Coronary artery (tissue), 2 donors: ENCODE data around the gene CD2.

Experiments used
- DNase-seq: peaks from one replicate; pipeline ENCODE4 v3.0.0-alpha.2; 2017; ENCODE audit warnings: low spot score
- H3K27ac ChIP-seq, 2 donors: fragments of 200-600 bp; sonication (generic); one replicate each; pipeline ENCODE4 v1.5.1; 2016 to 2019
- H3K4me3 ChIP-seq: fragments of 200-600 bp; sonication (generic); 2 replicates; pipeline ENCODE4 v1.5.1; 2016; ENCODE audit warnings: mild to moderate bottlenecking, moderate library complexity
- TF ChIP-seq, protein P1 (sequence below): fragments of 200-600 bp; sonication (generic); IDR thresholded peaks from one replicate; pipeline ENCODE4 v1.5.1; 2019; ENCODE audit warnings: antibody characterized with exemption

The CD2 gene

DNA sequence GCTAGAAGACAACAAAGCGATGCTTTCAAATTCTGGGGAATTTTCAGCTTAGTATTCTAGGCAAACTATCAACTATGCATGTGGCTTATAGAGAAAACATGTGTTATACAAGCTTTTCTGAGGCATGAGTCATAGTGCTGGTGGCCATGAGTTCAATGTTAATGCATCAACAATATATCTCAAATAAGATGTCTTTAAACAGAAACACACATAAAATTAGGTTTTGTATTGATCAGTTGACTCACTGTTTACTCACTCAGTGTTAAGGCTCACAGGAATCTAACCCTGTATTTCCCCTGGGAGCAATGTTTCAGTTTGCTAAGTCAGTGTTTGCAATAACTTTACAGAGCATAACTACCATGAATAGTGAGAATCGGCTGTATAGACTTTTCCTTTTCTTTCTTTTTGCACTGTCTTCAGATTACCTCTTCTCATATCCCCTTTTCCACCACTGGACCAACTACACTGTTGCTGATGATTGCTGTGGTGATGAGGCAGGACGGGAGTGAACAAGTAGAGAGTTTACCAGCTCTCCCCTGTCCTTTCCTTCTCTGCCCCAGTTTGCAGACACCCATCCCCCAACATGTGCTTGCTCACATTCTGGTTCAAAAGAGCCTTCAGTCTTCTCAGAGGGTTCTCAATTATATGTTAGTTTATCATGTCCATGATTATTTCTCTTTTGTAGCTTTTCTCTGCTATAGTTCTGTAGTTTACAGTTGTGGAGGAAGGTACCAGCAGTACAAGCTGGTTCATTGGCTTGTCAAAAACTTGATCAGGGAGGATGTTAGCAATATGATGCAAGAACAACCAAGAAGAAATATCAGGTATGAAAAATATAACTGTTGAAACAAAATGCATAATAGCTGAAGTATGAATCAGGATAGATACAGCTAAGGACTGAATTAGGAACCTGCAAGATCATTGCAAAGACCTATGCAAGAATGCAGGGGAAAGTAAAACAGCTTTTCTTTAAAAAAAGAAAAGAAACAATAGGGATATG lies 23.9 kb downstream of the CD2 start:
- DNase-seq, result no peak
- H3K27ac ChIP-seq, result no peak overlapping the region
- no peak overlapping the region for H3K4me3 ChIP-seq
- TF ChIP-seq, protein P1, sequence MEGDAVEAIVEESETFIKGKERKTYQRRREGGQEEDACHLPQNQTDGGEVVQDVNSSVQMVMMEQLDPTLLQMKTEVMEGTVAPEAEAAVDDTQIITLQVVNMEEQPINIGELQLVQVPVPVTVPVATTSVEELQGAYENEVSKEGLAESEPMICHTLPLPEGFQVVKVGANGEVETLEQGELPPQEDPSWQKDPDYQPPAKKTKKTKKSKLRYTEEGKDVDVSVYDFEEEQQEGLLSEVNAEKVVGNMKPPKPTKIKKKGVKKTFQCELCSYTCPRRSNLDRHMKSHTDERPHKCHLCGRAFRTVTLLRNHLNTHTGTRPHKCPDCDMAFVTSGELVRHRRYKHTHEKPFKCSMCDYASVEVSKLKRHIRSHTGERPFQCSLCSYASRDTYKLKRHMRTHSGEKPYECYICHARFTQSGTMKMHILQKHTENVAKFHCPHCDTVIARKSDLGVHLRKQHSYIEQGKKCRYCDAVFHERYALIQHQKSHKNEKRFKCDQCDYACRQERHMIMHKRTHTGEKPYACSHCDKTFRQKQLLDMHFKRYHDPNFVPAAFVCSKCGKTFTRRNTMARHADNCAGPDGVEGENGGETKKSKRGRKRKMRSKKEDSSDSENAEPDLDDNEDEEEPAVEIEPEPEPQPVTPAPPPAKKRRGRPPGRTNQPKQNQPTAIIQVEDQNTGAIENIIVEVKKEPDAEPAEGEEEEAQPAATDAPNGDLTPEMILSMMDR, result no peak

DNA sequence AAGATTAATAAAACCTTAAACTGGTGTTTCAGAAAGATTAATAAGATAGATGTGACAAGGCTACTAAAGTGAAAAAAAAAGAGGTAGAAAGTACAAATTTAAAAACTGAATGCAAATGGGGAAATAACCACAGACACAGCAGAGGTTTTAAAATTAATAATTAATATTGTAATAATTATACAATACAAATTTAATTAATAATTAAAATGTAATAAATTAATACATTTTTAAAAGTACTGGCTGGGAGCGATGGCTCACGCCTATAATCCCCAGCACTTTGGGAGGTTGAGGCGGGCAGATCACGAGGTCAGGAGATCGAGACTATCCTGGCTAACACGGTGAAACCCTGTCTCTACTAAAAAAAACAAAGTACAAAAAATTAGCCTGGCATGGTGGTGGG lies 26.8 kb downstream of the CD2 start:
- Histone ChIP-seq H3K27ac (no peak overlapping the region), H3K4me3 (no peak overlapping the region)
- TF ChIP-seq, protein P1, result no peak
- DNase-seq, result no peak

DNA sequence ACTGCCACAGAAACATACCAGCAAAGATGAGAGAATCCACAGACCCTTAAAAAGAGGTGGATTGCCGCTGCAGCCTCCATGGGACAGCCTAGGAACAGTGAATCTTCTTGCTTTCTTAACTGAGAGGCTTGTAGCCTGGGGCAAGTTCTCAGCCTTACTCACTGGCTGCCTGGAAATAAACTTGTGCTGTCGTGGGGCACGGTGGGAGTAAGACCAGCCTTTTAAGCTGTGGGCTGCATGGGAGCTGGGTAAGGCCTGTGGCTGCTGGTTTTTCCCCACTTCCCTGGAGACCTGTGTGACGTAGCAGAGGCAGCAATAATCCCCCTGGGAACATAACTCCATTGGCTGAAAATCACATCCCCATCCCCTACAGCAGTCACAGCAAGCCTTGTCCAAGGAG lies 30.8 kb downstream of the CD2 start:
- Histone ChIP-seq H3K4me3 (no peak overlapping the region), H3K27ac (no peak overlapping the region)
- TF ChIP-seq, protein P1, result no peak
- no peak for DNase-seq

DNA sequence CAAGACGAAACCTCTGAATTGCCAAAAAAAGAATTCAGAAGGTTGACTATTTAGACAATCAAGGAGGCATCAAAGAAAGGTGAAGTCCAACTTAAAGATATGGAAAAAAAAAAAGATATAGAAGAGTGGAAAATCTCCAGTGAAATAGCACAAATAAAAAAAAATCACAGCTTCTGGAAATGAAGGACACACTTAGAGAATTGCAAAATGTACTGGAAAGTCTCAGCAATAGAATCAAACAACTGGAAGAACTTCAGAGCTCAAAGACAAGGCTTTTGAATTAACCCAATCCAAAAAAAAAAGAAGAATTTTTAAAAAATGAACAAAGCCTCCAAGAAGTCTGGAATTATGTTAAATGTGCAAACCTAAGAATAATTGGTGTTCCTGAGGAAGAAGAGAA lies 31.8 kb downstream of the CD2 start:
- H3K4me3 ChIP-seq, result no peak overlapping the region
- no peak overlapping the region for H3K27ac ChIP-seq
- TF ChIP-seq, protein P1, result no peak
- DNase-seq, result no peak

DNA sequence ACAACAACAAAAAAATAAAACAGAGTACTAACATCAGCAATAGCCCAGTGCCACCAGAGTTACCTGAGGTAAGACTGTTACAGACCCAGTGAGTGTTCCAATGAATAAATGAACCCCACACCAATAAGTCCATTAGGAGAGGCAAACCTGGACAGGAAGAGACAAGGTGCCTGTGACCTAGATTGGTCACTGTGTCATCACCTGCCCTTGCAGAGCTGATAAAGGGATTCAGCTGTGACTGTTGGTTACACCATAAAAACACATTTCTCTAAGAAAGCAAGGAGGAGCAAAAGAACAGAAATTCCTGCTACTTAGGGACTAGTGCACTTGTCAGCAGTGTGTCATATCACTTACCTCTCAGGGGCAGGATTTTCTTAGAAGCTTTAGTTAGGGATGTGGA lies 37.5 kb downstream of the CD2 start:
- no peak overlapping the region for H3K4me3 ChIP-seq
- DNase-seq, result no peak
- TF ChIP-seq, protein P1, result no peak
- no peak overlapping the region for H3K27ac ChIP-seq

DNA sequence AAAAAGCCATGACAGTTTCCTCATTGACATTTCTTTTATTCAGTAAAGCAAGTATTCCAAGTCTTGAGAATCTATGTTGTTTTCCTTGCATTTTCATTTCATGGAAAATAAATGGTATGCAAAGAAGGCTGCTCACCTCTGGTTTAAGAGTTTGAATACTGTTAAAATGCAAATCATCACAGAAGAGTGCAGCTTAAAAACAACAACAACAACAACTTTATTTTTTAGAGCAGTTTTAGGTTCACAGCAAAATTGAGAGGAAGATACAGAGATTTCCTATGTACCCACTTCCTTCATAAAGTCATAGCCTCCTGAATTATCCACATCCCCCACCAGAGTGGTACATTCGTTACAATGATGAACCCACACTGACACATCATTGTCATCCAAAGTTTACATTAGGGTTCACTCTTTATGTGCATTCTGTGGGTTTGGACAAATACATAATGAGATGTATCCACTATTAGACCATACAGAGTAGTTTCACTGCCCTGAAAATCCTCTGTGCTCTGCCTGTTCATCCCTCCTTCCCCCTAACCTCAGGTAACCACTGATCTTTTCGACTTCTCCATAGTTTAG lies 39.2 kb downstream of the CD2 start:
- H3K27ac ChIP-seq, result no peak overlapping the region
- no peak for DNase-seq
- H3K4me3 ChIP-seq, result no peak overlapping the region
- TF ChIP-seq, protein P1, result no peak
